Measurements from ENCODE around the gene CPNE7.

- TF ChIP-seq ZNF274 (IDR thresholded peaks at IDR 0.05; ENCODE audit: low read depth, low read length) (no peak), SUZ12 (IDR thresholded peaks at IDR 0.05; ENCODE audit: extremely low read depth, insufficient read depth, insufficient read length) (no peak), YY1 (IDR thresholded peaks at IDR 0.05; ENCODE audit: insufficient read depth, insufficient read length) (no peak)
Measured at GRCh38 chr16:89619840-89620239, 44.3 kb downstream of the CPNE7 start.
